GM18499 (cell line): Measurements from ENCODE around the gene HTD2.
"Not testable (repeated sequence)": the region's sequence is repeated elsewhere in the genome, so short reads cannot be mapped to it uniquely, and the experiment has no call there.

Source experiments
- ATAC-seq: cut with Tn5 transposase; IDR thresholded peaks from one replicate; pipeline ENCODE4 v1.9.1; 2021; ENCODE audit warnings: moderate number of reproducible peaks; ENCODE audit not compliant: insufficient read depth, unreplicated experiment

Gene HTD2

GRCh38 chr3:58329922-58330413, 23.6 kb downstream of the HTD2 start:
- no peak for ATAC-seq

DNA sequence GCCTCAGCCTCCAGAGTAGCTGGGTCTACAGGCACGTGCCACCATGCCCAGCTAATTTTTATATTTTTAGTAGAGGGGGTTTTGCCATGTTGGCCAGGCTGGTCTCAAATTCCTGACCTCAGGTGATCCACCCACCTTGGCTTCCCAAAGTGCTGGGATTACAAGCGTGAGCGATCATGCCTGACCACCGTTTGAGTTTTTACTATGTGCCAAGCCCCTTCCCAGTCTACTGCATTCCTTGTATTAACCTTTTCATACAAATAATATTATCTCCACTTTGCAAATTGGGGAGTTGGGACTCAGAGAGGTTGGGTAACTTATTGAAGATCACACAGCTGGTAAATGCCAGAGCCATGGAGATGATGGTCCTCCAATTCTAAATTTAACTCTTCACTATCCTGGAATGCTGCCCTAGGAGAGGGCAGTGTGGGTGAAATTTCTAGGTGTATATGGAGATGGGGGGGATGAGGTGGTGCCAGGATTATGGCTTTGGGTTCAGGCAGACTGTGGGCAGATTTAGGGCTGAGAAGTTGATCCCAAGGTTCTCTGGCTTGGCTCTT, 25.4 kb downstream of the HTD2 start:
- ATAC-seq, result no peak

GRCh38 chr3:58332575-58333188, 26.4 kb downstream of the HTD2 start, which contains the start of gene PXK:
TSS of gene PXK (plus strand) at chr3:58332892. CDS start at chr3:58332989, 97 bp downstream.
- peak; percentile 37 for ATAC-seq

- peak; percentile 35 for ATAC-seq
These were observed 27.1 kb downstream of the HTD2 start for GRCh38 chr3:58333206-58334012.

DNA sequence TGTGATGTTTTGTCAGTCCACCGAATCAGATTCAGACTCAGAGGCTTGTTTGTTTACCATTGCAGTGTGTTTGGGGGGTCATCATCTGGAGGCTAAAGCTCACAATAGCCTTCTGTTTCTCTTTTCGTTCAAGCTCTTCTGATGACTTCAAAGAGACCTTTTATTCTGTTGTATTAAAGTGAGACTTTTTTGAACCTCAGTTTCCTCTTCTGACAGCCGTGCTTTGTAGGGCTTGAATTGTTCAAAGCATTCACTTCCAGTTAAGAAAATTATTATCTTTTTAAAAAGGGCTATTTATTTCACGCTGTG, 27.6 kb downstream of the HTD2 start:
- ATAC-seq, result no peak

- no peak for ATAC-seq
These were observed 28.2 kb downstream of the HTD2 start for GRCh38 chr3:58334506-58334884.

DNA sequence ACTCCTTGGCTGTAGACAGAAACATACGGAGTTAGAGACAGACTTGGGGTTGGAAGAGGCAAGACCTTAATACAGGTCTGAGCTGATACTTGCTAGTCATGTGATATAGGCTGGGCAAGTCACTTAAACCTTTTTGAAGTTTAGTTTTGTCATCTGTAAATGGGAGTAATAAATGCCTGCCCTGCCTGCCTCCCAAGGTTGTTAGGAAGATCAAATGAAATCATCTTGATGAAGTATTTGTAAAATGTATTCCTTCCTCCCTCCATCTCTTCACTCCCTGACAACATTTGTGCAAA, 29.3 kb downstream of the HTD2 start:
- no peak for ATAC-seq

DNA sequence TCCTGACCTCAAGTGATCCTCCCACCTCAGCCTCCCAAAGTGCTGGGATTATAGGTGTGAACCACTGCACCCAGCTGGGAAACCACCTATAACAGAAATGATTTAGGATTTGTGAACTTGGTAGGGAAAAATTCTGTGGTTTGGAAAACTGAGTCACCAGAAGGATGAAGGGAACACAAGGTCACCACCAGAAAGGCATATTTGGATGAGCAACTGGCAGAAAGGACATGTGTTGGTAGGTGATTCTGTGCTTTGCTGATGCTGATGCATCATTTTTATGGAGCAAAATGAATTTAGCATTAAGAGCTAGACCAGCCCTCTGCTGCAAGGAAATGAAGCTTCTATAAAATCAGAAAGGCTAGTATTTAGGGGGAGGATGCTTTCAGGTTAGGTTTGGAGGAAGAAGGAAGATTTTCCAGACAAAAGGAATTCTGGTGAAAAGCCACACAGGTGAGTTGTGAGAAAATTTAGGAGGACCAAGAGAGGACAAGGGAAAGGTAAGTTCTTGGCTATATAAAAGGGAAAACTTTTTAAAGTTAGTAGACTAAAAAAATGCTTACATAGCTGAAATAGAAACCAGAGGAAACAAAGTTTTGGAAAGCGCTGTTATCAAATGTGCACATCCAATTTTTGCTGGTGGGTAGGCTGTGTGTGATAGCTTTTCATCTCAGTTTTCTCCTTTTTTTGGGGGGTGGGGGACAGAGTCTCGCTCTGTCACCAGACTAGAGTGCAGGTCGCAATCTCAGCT, 30.0 kb downstream of the HTD2 start:
- no peak for ATAC-seq

DNA sequence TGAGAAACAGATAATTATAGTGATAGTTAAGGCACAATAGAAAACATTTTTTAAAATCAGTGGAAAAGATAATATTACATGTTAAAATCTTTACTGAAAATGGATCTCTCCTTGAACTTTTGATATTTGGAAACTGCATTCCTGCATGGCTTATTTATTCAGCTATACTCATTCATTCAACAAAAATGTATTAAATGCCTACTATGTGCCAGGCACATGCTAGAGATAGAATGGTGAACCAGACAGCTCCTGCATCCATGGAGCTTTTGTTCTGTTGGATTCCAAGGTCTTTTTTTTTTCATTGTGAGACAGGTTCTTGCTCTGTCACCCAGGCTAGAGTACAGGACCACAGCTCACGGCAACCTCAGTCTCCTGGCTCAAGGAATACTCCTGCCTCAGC, 30.9 kb downstream of the HTD2 start:
- ATAC-seq, result no peak

DNA sequence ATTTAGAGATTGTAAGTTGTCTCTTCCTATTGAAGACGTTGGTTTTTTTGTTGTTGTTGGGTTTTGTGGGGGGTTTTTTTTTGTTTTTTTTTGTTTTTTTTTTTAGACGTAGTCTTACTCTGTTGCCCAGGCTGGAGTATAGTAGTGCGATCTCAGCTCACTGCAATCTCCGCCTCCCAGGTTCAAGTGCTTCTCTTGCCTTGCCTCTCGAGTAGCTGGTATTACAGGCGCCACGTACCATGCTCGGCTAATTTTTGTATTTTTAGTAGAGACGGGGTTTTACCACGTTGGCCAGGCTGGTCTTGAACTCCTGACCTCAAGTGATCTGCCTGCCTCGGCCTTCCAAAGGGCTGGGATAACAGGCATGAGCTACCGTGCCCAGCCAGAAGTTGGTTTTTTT, 32.8 kb downstream of the HTD2 start:
- ATAC-seq, result not testable (repeated sequence)

GRCh38 chr3:58340594-58341244, 34.4 kb downstream of the HTD2 start:
- no peak for ATAC-seq

- no peak for ATAC-seq
These were observed 35.1 kb downstream of the HTD2 start for GRCh38 chr3:58341376-58341775.

DNA sequence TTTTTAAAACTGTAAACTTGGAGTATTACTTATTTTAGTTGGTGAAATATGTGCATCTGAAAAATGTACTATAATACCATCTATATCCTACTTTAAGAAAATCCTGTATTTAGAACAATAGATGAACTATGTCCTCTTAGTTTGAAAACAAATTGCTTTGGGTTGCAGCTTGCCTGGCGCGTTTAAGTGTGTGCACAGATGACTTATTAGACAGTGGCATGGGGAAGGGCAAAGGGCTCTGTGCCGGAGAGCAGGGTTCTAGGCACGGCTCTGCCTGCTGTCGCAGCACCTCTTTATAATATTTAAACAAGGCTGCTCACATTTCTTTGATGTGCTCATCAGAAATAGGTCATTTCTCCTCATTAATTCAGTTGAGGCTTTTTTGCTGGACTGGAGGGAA, 36.4 kb downstream of the HTD2 start:
- ATAC-seq, result no peak

DNA sequence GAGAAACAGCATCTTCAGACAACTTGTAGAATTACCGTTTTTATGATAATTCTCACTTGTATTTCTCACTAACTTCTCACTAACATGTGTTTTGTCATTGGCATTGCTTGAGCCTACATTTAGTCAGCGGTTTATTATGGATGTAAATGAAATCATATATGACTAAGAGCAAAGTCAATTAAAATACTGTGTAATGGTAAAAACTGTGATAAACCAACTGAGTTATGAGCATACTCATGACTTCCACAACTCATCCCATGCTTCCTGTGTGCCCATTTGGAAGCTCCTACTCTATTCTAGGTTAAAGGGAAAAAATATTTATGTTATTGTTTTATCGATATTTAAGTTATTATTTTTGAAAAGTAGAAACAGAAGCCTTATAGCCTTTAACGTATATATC, 39.1 kb downstream of the HTD2 start:
- ATAC-seq, result no peak

DNA sequence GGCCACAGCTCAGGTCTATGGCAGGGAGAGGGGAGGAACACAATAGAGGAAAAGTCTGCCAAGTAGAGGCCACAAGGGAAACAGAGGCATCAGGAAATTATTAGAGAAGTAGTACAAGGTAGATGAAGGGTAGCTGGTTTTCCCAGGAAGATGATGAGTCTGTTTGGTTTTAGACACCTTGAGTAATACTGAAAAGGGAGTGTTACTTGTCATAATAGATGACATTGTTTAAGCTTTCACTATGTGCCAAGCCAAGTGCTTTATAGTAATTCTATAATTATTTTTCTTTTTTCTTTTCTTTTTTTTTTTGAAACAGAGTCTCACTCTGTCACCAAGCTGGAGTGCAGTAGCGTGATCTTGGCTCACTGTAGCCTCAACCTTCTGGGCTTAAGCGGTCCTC, 40.0 kb downstream of the HTD2 start:
- ATAC-seq, result no peak

GRCh38 chr3:58347984-58348383, 41.7 kb downstream of the HTD2 start:
- ATAC-seq, result no peak

- peak; percentile 59 for ATAC-seq
These were observed 43.7 kb downstream of the HTD2 start for GRCh38 chr3:58349792-58350626.

DNA sequence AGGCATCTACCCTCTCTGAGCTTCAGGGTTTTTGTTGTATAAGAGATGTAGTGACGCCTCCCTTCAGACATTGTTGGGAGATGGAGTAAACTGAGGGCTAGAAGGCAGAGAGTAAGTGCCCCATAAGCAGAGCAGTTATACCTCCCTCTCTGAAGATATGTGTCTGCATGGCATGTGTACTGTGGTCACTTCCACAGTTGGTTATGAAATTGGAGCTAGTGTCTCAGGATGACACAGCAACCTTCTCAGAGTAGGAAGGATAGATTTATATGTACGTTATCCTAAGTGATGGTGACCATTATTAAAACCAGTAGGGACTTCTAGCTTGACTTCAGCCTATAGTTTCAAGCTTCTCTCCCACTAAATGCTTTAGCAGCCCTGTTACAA, 44.3 kb downstream of the HTD2 start:
- no peak for ATAC-seq

DNA sequence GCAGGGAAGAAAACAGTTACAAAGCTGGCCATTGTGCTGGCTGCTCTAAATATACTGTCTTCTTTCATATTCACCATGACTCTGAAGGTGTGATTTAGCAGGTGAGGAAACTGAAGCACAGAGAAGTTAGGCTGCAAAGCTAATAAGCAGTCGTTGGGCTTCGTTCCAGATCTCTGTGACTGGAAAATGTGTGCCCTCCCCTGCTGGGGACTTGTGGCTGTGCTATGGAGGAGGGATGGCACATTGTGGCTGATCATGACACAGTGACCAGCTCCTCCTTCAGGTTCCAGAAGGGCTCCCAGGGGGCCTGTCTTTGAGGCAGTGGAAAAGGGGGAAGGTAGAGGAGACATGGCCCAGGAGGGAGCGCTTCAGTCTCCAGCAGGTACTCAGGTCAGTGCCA, 45.6 kb downstream of the HTD2 start:
- ATAC-seq, result no peak

GRCh38 chr3:58352626-58353025, 46.3 kb downstream of the HTD2 start:
- no peak for ATAC-seq
